Right hindlimb (tissue), 1 donor: ENCODE results near the gene ZNF777.
"Not testable (repeated sequence)": the region's sequence is repeated elsewhere in the genome, so short reads cannot be mapped to it uniquely, and the experiment has no call there.

Source experiments
- DNase-seq: peaks from one replicate; pipeline ENCODE4 v3.0.0-alpha.2; 2018

The ZNF777 gene

DNA sequence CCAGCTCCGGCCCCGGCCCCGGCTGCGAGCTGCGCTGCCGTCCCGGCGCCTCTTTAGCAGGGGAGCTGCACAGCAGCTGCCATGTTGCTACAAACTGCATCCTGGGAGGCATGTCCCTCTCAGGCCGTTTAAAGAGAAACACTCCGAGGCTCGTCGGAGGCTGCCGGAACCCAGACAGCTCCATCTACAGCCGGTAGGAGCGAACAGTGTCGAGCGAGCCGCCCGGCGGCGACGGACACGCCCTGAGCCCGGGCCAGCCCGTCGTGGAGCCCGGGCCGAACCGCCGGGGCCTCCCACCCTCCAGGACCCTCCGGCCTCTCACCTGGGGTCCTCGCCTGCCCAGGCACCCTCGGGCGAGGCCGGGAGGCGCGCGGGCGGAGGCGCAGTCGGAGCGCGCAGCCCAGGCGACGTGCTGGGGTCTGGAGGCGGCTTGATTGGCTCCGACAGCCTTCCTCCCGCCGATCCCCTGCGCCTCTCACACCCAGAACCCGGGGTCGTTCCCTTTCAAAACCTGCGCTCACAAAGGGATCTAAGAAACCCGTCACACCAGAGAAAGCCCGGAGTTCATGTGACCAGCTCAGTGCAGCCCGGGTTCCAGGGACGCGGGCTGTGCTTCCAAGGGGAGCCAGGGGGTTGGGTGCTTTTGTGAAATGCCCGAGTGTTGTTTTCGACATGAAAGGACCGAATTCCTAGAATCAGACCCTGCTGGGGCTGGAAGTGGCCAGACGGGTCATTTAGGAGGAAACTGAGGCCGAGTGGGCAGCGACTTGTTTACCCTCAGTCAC is at the start of gene ZNF777:
TSS of gene ZNF777 (minus strand) at position 570 of the 785 bp plus-strand sequence. CDS start 5,040 bp downstream, outside the sequence.
- peak; percentile 91 for DNase-seq

GRCh38 chr7:149510248-149510647 is 49.4 kb upstream of the ZNF777 start:
- no peak for DNase-seq

GRCh38 chr7:149509774-149510173 is 48.9 kb upstream of the ZNF777 start:
- no peak for DNase-seq

DNA sequence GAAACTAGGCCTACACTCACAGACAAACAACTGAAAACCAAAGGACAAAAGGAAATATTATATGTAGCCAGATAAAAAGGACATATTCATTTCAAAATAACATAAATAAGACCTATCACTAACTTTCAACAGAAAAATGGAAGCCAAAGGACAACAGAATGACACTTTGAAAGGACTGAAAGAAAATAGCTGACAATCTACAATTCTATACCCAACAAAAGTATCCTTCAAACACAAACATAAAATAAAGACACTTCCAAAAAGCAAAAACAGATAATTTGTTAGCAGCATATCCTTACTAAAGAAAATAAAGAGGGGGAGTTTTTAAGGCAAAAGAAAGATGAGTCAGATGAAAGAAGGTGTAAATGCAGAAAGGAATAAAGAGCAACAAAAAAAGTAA is 44.7 kb upstream of the ZNF777 start:
- DNase-seq = no peak

DNA sequence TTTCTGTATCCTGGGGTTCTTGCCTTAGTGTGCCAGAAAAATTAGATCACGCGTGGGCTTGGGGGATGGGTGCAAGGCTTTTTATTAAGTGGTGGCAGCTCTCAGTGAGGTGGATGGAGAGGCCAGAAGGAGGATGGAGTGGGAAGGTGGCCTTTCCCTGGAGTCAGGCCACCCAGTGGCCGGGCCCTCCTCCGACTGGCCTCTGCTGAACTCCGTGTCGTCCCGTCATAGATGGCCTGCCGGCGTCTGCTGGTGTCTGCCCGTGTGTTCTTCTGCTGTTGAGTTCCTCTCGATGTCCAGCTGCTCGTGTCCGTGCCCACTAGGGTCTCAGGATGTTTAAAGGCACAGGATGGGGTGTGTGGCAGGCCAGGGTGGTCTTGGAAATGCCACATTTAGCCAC is 40.8 kb upstream of the ZNF777 start:
- no peak for DNase-seq

DNA sequence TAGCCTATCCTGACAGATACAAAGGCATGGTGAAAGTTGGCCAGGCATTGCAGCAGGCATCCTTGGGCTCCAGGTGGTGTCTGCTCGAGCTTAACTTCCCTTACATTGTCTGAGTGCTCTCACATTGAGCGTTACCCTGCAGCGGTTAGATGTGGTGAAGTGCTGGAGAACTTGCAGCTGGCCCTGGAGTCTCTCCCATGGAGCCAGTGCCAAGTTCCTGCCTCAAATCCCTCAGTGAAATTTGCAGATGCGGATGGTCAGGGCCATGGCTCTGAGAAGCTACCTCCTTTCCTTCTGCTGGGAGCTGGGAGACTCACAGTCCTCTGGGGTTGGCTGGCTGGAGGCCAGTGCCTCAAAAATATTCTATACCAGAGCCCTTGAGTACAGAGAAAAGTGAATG is 40.0 kb upstream of the ZNF777 start:
- DNase-seq = no peak

DNA sequence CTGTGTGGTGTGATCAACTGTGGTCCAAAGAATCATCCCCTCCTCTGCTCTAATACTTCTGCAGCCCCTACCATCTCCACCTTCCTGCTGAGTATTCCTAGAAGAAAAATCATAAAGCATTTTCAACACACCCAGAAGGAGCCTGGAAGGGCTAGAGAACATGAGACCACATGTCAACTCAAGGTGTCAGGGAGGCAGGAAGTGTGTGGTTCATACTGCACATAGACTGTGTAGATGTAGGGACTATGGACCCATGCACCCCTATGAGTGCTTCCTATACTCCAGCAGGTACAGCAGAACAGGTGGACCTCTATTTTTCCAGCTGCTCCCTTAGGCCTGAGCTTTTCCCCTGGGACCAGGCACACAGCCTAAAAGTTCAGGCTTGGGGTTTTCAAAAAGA is 39.3 kb upstream of the ZNF777 start:
- DNase-seq = no peak

DNA sequence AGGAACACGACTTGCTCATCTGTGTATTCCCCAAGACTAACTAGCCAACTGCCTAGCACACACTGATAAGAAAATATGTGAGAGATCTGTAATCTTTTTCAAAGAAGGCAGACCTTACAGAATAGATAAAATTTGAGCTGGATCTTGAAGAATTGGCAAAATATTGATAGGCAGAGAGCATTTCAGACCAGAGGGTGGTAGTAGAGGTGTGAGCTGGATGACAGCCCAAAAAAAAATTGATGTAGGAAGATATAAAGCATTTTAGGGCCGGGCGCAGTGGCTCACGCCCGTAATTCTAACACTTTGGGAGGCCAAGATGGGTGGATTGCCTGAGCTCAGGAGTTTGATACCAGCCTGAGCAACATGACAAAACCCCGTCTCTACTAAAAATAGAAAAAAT is 37.9 kb upstream of the ZNF777 start:
- no peak for DNase-seq

- peak; percentile 82 for DNase-seq
Measured at GRCh38 chr7:149497467-149498261, 36.8 kb upstream of the ZNF777 start, which contains the start of gene ZNF746. TSS of gene ZNF746 (minus strand) at chr7:149497809. CDS start at chr7:149497536, 273 bp downstream.

GRCh38 chr7:149496642-149497391 is 36.0 kb upstream of the ZNF777 start:
- peak; percentile 75 for DNase-seq

DNA sequence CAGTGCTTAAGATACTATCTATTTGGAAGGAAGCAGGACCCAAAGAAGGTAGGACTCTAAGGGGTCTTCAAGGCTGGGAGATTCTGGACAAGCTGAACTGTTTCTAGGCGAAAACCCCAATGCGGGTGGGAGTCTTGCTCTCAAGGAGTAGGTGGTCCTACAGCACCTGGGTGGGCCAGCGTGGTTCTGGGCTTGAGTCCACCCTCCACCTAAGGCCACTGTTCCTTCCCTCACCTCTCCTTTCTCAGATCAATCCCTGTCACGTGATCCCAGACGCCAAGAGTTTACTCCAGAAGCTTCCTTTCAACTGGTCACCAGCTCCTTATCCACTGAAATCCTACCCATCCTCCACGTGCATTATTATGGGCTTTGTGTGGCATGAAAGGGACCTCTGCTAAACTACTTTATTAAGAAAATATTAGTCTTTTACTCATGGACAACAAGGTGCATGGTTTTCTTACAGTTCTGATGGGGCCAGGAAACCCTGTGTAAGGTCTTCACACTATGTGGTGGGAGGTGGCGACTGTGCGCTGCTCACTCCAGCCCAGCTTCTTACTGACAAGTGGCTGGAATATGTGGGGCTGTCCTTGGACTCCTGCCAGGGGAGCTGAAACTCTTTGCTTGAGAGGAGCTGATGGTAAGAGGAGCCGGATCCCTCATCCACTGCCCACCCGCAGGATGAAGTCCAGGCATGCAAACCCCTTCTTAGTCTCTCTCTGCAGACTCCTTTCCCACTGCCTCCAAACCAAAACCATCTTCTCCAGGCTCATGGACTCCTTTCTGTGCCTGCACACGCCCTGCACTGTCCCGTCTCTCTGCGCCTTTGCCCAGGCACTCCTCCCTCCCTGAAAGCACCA is 35.2 kb upstream of the ZNF777 start:
- DNase-seq = peak; percentile 83

DNA sequence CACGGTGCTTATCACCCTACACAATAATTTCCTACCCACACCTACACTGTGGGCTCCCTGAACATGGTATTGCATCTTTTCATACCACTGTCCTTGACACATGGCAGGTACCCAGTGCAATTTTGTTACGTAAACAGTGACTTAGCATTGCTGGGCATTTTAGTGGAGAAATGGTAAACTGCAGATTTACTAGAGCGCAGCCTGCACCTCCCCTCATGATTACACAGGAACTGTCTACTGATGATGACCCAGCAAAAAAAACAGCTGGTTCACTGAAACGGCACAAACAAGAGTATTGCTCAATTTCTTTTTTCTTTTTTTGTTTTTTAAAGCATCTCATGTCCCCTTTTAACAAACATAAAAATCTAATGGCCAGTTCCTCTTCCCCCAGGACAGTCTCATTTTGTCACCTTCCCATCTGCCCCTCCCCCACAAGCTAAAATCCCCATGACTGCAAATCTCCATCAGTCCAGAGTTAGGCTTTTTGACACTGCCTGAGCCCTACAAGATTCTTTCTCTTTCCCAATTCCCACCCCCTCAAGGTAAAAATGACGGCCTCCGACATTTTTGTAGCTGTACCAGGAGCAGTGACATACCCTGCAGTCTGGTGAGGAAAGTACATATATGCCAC is 34.0 kb upstream of the ZNF777 start:
- no peak for DNase-seq

- not testable (repeated sequence) for DNase-seq
Measured at GRCh38 chr7:149493975-149494374, 33.1 kb upstream of the ZNF777 start.

DNA sequence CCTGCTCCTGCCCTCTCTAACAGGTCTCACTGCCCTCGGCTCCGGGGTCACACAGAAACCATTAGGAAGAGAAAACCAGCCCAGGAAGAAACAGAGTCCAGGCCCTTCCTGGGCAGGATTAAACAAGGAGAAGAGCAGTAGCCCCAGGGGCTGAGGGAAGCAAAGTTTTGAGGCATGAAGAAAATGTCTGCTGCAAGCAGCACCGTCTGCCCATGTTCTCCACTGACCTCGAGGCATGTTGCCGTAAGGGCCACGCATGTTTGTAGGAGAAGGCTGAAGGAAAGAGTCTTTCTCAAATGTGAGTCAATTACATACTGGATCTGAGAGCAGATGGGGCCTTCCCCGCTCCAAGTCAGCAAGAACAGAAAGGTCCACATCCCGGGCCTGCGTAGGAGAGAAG is 32.5 kb upstream of the ZNF777 start:
- no peak for DNase-seq

DNA sequence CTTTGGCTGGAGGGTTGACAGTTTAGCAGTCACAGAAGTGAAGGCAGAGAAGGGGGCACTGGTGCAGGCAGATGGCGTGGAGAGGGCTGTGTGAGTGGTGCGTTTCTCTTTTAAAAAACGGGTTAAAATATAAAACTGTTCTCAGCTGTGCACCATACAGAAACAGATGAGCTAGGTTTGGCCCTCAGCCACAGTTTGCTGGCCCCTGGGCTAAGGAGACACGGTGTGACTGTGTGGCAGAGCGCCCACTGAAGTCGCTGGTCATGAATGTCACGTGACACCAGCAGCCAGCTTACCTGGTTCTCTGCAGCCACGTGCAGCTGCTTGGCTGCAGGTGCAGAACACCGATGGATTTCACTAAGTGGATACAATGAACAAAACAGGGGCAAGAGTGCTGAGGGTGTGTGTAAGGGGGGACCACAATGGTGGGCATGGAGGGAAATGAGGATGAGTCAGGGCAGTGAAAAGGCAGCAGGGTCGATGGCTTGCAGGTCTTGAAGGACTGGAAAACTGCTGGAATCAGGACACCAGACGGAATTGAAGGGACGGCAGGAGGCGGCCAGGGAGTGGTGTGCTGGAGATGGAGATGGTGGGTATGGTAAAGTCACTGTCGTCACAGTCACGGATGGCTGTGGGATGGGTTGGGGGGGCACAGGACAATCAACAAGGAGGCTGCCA is 29.4 kb upstream of the ZNF777 start:
- DNase-seq = no peak

DNA sequence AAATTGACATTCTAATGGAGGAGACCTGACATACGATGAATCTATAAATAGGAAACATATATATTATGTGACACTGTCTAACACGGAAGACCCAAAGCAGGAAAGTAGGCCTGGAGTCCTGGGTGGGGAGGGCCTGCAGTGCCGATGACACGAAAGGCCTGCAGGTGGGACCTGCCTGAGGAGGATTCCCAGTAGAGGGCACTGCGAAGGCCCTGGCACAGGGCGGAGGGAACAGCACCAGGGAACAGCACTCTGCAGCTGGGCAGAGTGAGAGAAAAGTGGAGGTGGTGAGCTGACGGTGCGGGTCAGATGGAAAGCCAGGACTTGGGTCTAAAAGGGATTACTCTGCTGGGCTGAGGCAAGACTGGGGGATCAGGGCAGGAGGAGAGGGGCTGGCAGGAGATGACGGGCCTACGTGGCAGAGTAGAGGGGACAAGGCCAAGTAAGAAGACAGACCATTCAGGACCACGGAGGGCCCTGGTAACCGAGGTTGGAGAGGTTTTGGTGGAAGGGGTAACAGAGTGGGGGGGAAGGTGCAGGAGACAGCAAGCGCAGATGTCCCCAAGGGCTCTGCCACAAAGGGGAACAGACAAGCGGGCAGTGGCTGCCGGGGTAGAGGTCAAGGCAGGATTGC is 28.6 kb upstream of the ZNF777 start:
- no peak for DNase-seq

DNA sequence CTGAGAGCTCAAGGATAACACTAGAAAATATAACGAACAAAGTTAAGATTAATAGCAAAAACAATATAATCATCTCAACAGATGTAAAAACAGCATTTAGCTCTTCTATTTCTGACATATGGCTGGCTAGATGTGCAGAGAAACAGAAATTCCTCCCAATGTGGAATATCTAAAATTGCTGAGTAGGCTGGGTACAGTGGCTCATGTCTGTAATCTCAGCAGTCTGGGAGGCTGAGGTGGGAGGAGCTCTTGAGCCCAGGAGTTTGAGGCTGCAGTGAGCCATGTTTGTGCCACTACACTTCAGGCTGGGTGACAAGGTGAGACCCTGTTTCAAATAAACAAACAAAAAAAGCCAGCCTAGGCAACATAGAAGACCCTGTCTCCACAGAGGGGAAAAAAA is 18.7 kb upstream of the ZNF777 start:
- no peak for DNase-seq

- DNase-seq = no peak
Measured at GRCh38 chr7:149478754-149479153, 17.9 kb upstream of the ZNF777 start.

GRCh38 chr7:149477494-149478443 is 16.9 kb upstream of the ZNF777 start:
- DNase-seq = no peak

DNA sequence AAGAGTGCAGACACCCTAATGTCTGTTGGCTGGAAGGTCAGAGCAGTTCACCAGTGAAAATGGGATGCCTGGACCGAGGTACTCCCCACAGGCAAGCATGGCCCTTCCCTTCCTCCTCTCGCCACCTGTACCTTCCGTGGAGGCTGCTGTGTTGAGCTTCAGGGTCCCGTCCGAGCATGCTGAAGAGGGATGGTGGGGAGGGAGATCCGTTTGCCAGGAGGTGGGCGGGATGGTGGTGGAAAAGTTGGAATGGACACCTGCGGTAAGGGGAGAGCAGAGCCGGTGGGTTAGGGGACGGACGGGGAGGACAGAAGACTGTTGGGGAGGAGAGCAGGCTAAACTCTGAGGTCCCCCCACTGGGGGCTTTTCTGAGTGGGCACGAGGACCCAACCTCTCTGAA is 15.9 kb upstream of the ZNF777 start:
- DNase-seq = no peak
